ENCODE data around the gene FBXO39.

Gene FBXO39

GRCh38 chr17:6755281-6755680 is 20.7 kb upstream of the FBXO39 start:
- no peak for TF ChIP-seq CTCF (IDR thresholded peaks at IDR 0.05)

GRCh38 chr17:6755731-6756184 is 20.3 kb upstream of the FBXO39 start, which contains the start of gene XAF1:
XAF1 (plus strand) TSS chr17:6756046; CDS start chr17:6756079, 33 bp downstream.
- TF ChIP-seq CTCF (IDR thresholded peaks at IDR 0.05) = no peak

- TF ChIP-seq CTCF (IDR thresholded peaks at IDR 0.05) = no peak
Measured at GRCh38 chr17:6756425-6757031, 19.5 kb upstream of the FBXO39 start.

DNA sequence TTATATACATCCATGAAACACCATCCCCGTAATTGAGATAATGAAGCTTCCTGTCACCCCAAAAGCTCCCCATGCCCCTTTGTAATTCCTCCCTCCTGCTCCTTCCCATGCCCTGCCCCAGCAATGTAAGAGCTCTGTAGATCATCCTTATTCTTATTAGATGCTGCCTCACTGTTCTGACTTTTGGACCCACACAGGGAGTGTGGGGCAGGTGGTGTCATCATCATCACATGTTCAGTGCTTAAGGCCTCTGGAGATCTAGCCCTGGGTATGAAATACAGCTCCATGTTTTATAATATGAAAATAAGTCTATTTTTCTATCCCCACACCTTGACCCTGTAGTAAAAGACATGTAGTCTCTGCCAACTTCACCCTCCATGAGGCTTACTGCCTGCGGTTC is 18.3 kb upstream of the FBXO39 start:
- no peak for TF ChIP-seq CTCF (IDR thresholded peaks at IDR 0.05)

- TF ChIP-seq CTCF (IDR thresholded peaks at IDR 0.05) = no peak
Measured at GRCh38 chr17:6761779-6762178, 14.2 kb upstream of the FBXO39 start.

DNA sequence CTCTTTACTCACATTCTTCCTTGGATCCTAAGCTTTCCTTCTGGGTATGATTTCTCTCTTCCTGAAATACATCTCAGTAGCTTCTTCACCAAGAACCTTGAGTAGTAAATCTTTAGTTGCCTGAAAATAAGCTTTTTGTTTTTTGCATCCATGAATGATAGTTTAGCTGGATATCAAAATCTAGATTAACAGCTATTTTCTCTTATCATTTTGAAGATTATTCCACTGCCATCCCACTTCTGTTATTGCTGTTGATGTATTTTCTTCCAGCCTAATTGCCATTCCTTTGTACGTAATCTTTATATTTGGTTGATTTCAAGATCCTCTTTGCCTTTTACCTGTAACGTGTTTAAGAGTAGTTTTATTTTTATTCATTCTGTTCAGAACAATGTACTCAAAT is 7.6 kb upstream of the FBXO39 start:
- no peak for TF ChIP-seq CTCF (IDR thresholded peaks at IDR 0.05)

GRCh38 chr17:6772016-6772415 is 4.0 kb upstream of the FBXO39 start:
- TF ChIP-seq CTCF (IDR thresholded peaks at IDR 0.05) = no peak

- no peak for TF ChIP-seq CTCF (IDR thresholded peaks at IDR 0.05)
Measured at GRCh38 chr17:6779411-6779810, 3.4 kb downstream of the FBXO39 start.

All from LNCAP (cell line).